Stomach (tissue), 4 donors: ENCODE data around the gene DAND5.

Experiments used
- CTCF ChIP-seq, 7 experiments: fragments of 450-650 bp in 4 of 7; fragments of 200-600 bp in 3 of 7; sonication (generic) in 3 of 7; IDR thresholded peaks; one replicate each; pipeline ENCODE4 v1.5.1; 2016 to 2019; ENCODE audit warnings: antibody characterized with exemption in 7 of 7, control low read depth in 2 of 7, mild to moderate bottlenecking in 1 of 7
- EP300 ChIP-seq: sonication (generic); formaldehyde crosslinking; IDR thresholded peaks from one replicate; pipeline ENCODE4 v1.6.1; 2017; ENCODE audit warnings: antibody characterized with exemption
- POLR2A ChIP-seq, 4 donors: fragments of 450-650 bp; IDR thresholded peaks; one replicate each; pipeline ENCODE4 v1.6.1; 2016; ENCODE audit warnings: antibody characterized with exemption in 4 of 4, control low read depth in 2 of 4, mild to moderate bottlenecking in 1 of 4, moderate library complexity in 1 of 4
- POLR2AphosphoS5 ChIP-seq, 3 donors: sonication (generic); formaldehyde crosslinking; IDR thresholded peaks; one replicate each; pipeline ENCODE4 v1.6.1; 2016; ENCODE audit warnings: antibody characterized with exemption in 3 of 3

DNA sequence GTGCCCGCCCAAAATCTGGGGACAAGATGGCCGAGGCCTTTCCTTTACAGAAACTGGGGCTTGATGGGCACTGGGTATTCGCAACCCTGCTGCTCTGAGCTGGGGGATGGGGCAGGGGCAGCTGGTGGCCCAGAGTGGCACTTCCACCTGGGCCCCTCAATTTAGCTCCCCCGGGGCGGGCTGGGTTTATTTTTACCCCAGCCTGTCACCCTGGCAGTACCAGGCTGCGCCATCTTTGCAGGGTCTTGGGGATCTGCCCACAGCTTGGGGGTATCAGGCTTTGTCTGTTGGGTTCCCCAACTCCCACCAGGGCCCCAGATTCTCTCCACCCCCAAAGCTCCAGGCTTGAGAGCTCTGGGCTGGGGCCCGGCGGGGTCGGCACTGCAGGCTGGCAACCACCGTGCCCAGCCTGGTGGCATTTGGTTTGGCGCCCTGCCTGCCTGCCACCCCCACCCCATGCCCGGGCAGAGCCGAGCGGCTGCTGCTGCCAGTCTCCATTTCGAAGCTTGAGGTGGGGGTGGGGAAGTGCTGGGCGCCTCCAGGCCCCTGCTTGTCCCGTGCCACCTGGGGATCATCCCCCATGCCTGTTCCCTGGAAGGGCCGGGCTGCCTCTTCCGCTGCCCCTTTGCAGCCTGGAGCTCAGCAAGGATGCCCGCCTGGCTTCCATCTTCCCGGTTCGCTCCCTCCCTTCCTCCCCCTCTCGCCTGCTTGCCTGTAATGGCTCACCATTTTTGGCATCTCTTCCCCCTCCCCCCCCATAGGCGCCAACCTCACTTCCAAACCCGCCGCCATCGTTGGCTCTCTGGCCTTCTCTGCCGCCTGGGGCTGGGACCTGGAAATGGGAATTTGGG lies 37.3 kb downstream of the DAND5 start:
- TF ChIP-seq CTCF (IDR thresholded peaks at IDR 0.05) = no peak
- no peak for TF ChIP-seq POLR2AphosphoS5 (IDR thresholded peaks at IDR 0.05)
- TF ChIP-seq POLR2A (IDR thresholded peaks at IDR 0.05) = no peak
- no peak for TF ChIP-seq EP300
